ENCODE data around the gene EZR.

The EZR gene

DNA sequence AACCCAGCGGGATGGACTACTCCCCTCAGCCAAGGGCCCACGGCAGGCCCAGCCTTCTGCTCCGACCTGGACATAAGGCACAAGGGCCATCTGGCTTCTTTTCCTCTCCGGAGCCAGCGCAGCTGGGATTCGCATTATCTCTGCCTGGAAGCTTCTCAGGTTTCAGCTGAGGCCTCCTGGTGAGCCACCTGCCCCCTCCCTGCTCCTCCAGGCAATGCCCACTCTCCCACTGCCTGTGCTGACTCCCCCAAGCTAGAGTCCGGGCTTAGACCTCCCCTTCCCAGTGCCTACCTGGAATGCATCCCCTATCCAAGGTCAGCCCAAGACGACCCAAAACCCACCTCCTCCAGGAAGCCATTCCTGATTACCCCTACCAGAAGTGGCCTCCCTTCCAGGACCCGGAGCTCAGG lies 60.7 kb downstream of the EZR start:
- in situ Hi-C loops (cut with MboI; ENCODE audit: low pct_unique_long_range_greater_than_20kb, low sequenced_read_pairs, unreplicated experiment), result no loop called here
- TF ChIP-seq, protein P1, sequence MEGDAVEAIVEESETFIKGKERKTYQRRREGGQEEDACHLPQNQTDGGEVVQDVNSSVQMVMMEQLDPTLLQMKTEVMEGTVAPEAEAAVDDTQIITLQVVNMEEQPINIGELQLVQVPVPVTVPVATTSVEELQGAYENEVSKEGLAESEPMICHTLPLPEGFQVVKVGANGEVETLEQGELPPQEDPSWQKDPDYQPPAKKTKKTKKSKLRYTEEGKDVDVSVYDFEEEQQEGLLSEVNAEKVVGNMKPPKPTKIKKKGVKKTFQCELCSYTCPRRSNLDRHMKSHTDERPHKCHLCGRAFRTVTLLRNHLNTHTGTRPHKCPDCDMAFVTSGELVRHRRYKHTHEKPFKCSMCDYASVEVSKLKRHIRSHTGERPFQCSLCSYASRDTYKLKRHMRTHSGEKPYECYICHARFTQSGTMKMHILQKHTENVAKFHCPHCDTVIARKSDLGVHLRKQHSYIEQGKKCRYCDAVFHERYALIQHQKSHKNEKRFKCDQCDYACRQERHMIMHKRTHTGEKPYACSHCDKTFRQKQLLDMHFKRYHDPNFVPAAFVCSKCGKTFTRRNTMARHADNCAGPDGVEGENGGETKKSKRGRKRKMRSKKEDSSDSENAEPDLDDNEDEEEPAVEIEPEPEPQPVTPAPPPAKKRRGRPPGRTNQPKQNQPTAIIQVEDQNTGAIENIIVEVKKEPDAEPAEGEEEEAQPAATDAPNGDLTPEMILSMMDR (IDR thresholded peaks at IDR 0.05; ENCODE audit: extremely low read depth, insufficient read depth, missing control alignments), result no peak
- DNase-seq (ENCODE audit: low spot score), result no peak

DNA sequence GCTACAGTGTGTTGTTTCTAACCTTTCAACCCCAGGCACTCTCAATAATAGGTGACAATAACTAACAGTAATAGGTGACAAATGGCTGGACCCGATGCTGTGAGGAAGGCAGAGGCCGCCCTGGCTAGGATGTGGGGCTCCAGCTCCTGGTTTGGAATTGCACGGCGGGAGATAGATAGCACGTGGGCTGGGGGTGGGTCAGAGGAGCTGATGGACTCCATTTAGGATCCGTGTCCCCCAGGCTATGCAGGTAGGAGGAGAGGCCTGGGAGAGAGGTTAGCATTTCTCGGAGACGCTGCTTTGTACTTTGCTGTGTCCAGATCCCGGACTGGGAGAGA lies 61.4 kb downstream of the EZR start:
- in situ Hi-C loops (cut with MboI; ENCODE audit: low pct_unique_long_range_greater_than_20kb, low sequenced_read_pairs, unreplicated experiment), result no loop called here
- TF ChIP-seq, protein P1 (IDR thresholded peaks at IDR 0.05; ENCODE audit: extremely low read depth, insufficient read depth, missing control alignments), result no peak
- no peak for DNase-seq (ENCODE audit: low spot score)

DNA sequence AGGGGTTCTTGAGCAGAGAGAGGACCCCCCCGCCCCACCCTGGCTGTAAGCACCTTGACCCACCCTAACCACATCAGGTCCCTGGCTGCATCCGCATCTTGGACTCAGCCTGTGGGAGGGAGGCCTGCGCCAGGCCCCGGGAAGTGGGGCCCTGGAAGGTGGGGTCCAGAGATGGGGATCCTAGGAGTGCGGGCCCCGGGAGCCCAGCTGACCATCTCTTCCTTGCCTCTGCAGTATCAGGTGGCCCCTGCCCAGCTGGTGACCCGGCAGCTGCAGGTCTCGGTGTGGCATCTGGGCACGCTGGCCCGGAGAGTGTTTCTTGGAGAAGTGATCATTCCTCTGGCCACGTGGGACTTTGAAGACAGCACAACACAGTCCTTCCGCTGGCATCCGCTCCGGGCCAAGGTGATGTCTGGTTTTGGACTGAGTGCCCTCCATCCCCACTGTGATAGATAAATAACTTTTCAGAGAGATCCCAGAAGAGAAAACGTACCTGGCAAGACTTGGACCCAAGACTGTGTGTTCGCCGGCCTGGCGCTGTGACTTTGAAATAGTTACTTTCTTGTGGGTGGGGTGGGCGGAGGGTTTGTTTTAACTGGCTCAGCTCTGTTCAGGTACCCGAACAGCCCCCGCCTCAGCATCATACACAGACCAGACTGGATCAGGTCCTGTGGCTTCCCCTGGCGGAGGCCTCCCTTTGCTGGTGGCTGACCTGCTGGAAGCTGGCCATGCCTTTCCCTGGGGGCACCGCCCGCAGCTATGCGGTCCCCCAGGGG lies 62.0 kb downstream of the EZR start:
- TF ChIP-seq, protein P1 (IDR thresholded peaks at IDR 0.05; ENCODE audit: extremely low read depth, insufficient read depth, missing control alignments), result no peak
- in situ Hi-C loops (cut with MboI; ENCODE audit: low pct_unique_long_range_greater_than_20kb, low sequenced_read_pairs, unreplicated experiment), result no loop called here
- no peak for DNase-seq (ENCODE audit: low spot score)

DNA sequence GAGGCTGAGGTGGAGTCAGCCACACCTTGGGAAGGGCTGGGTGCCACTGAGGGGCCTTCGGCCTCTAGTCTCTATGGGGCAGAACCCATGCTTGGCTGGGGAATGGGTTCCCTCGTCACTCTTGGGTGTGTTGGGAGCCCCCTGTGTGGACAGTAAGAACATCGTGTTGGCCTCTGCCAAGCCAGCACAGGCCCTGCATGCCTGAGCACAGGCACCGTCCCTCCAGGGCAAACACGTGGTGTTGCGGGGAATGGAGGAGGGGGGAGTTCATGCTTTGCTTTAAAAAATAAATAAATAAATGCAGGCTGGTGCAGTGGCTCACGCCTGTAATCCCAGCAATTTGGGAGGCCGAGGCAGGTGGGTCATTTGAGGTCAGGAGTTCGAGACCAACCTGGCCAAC lies 63.0 kb downstream of the EZR start:
- TF ChIP-seq, protein P1 (IDR thresholded peaks at IDR 0.05; ENCODE audit: extremely low read depth, insufficient read depth, missing control alignments), result no peak
- DNase-seq (ENCODE audit: low spot score), result no peak
- in situ Hi-C loops (cut with MboI; ENCODE audit: low pct_unique_long_range_greater_than_20kb, low sequenced_read_pairs, unreplicated experiment), result no loop called here

DNA sequence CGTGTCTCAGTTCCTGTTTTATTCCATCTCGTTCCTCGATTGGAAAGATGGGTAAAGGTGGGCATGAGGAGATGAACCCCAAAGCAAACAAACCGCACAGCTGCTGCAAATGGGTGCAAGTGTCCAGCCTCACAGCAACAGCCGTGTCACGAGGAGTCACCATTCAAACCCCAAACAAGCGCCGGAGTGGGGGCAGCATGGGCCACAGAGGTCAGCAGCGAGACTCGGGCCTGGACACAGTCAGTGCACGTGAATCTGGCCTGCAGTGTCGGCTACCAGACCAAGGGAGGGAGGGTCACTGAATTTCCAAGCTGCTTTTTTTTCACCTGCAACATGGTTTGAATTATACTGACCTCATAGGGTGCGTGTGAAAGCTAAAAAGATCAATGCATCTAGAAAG lies 63.5 kb downstream of the EZR start:
- in situ Hi-C loops (cut with MboI; ENCODE audit: low pct_unique_long_range_greater_than_20kb, low sequenced_read_pairs, unreplicated experiment), result no loop called here

DNA sequence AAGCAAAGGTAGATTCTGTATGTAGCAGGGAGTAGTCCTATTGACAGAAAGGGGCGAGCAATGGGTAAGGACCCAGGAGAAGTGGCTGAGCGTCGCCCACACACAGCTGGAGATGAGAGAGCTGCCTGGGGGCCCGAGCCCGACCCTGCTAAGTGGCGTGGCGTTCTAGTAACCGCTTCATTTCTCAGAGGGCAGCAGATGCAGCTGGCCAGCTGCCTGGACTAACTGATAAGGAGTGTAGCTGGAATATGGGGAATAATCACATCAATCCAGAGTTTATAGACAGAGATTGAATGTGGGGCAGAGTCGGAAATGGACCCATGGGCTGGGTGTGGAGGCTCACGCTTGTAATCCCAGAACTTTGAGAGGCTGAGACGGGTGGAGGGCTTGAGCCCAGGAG lies 64.4 kb downstream of the EZR start:
- in situ Hi-C loops (cut with MboI; ENCODE audit: low pct_unique_long_range_greater_than_20kb, low sequenced_read_pairs, unreplicated experiment), result no loop called here
- TF ChIP-seq, protein P1 (IDR thresholded peaks at IDR 0.05; ENCODE audit: extremely low read depth, insufficient read depth, missing control alignments), result no peak
- DNase-seq (ENCODE audit: low spot score), result no peak

More for the DNA sequence above, 63.5 kb downstream of the EZR start:
- TF ChIP-seq, protein P1 (IDR thresholded peaks at IDR 0.05; ENCODE audit: extremely low read depth, insufficient read depth, missing control alignments), result no peak
- no peak for DNase-seq (ENCODE audit: low spot score)
